Ovary (tissue), 3 donors: Measurements from ENCODE around the gene PROKR2.

Experiments
- EP300 ChIP-seq: sonication (generic); formaldehyde crosslinking; IDR thresholded peaks from one replicate; pipeline ENCODE4 v1.6.1; 2017; ENCODE audit warnings: antibody characterized with exemption
- POLR2A ChIP-seq: fragments of 450-650 bp; IDR thresholded peaks from one replicate; pipeline ENCODE4 v1.6.1; 2017; ENCODE audit warnings: antibody characterized with exemption, mild to moderate bottlenecking, moderate library complexity
- TF ChIP-seq, protein P1 (sequence below), 3 donors: fragments of 450-650 bp in 2 of 3; fragments of 200-600 bp in 1 of 3; IDR thresholded peaks; one replicate each; pipeline versions ENCODE4 v1.5.1 to v1.8.0; 2016 to 2022; ENCODE audit warnings: antibody characterized with exemption in 3 of 3, mild to moderate bottlenecking in 1 of 3
- donor health status: DM: no; HTN: no; CAD: no.

DNA sequence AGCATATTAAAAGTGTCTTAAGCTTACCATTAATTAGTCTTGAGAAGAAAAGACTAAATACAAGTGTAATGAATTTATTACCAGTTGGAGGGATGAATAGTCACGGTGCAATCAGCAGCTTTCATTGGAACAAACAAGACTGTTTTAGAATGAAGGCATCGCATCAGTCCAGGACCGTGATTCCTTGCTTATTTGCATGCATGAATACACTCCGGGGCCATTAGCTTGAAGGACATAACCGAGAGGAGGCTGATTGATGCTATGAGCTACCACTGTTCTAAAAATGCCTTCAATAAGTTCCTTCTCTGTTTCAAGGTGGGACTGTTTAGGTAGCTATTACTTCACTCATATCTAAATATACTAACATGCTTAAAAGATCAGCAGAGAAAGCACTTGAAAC is 17.9 kb downstream of the PROKR2 start:
- TF ChIP-seq EP300 = no peak
- TF ChIP-seq POLR2A = no peak
- TF ChIP-seq, protein P1, sequence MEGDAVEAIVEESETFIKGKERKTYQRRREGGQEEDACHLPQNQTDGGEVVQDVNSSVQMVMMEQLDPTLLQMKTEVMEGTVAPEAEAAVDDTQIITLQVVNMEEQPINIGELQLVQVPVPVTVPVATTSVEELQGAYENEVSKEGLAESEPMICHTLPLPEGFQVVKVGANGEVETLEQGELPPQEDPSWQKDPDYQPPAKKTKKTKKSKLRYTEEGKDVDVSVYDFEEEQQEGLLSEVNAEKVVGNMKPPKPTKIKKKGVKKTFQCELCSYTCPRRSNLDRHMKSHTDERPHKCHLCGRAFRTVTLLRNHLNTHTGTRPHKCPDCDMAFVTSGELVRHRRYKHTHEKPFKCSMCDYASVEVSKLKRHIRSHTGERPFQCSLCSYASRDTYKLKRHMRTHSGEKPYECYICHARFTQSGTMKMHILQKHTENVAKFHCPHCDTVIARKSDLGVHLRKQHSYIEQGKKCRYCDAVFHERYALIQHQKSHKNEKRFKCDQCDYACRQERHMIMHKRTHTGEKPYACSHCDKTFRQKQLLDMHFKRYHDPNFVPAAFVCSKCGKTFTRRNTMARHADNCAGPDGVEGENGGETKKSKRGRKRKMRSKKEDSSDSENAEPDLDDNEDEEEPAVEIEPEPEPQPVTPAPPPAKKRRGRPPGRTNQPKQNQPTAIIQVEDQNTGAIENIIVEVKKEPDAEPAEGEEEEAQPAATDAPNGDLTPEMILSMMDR (IDR thresholded peaks at IDR 0.05) = no peak
